CD4-positive, CD25-positive, alpha-beta regulatory T cell (primary cell): ENCODE results near the gene KLHL3. TPM values are rescaled to one million over a fixed set of nuclear protein-coding genes. Genes with fewer than 3 reads are reported as not detected.

Source experiments
- ATAC-seq, 2 donors: fragments of 150-1000 bp; cut with Tn5 transposase; one replicate each; pipeline ENCODE4 v1.10.0; 2021; ENCODE audit warnings: low read depth in 2 of 2, moderate number of reproducible peaks in 2 of 2, moderate library complexity in 1 of 2
- DNase-seq, 3 donors: peaks; one replicate each; pipeline versions ENCODE4 v3.0.0 to v3.0.0-alpha.2; 2012 to 2022; ENCODE audit warnings: mixed read lengths in 1 of 3
- H3K27ac ChIP-seq: one replicate; pipeline ENCODE4 v1.7.0; 2013; ENCODE audit warnings: mild to moderate bottlenecking, low read length; ENCODE audit not compliant: insufficient read depth, poor library complexity, severe bottlenecking
- H3K27me3 ChIP-seq: one replicate; pipeline ENCODE4 v1.7.0; 2013; ENCODE audit warnings: low read length; ENCODE audit not compliant: control insufficient read depth, insufficient read depth
- H3K36me3 ChIP-seq: one replicate; pipeline ENCODE4 v1.7.0; 2013; ENCODE audit warnings: mild to moderate bottlenecking, low read length, moderate library complexity; ENCODE audit not compliant: control insufficient read depth, insufficient read depth
- H3K4me1 ChIP-seq: 2 replicates; pipeline ENCODE4 v1.7.0; 2013; ENCODE audit warnings: mild to moderate bottlenecking, low read length; ENCODE audit not compliant: insufficient read depth, control insufficient read depth, poor library complexity, severe bottlenecking
- H3K4me3 ChIP-seq: one replicate; pipeline ENCODE4 v1.7.0; 2013; ENCODE audit warnings: low read depth, mild to moderate bottlenecking, low read length, moderate library complexity
- H3K9me3 ChIP-seq, 2 experiments: 1 replicate in 1 of 2; 2 replicates in 1 of 2; pipeline ENCODE4 v1.7.0; 2013; ENCODE audit warnings: low read length in 2 of 2, mild to moderate bottlenecking in 1 of 2, moderate library complexity in 1 of 2; ENCODE audit not compliant: control insufficient read depth in 2 of 2
- H3K27ac Mint-ChIP-seq, 3 donors: one replicate each; pipeline ENCODE4 v1.8.0; 2020 to 2022; ENCODE audit warnings: mild to moderate bottlenecking in 3 of 3, mixed read lengths in 3 of 3, moderate library complexity in 2 of 3
- H3K27me3 Mint-ChIP-seq: one replicate; pipeline ENCODE4 v1.8.0; 2022; ENCODE audit warnings: mild to moderate bottlenecking, mixed read lengths
- H3K36me3 Mint-ChIP-seq: one replicate; pipeline ENCODE4 v1.8.0; 2020; ENCODE audit warnings: mixed read lengths
- H3K4me1 Mint-ChIP-seq, 4 donors: one replicate each; pipeline ENCODE4 v1.8.0; 2020 to 2022; ENCODE audit warnings: mixed read lengths in 4 of 4, mild to moderate bottlenecking in 1 of 4
- H3K4me3 Mint-ChIP-seq, 4 donors: one replicate each; pipeline ENCODE4 v1.8.0; 2020 to 2022; ENCODE audit warnings: mild to moderate bottlenecking in 4 of 4, mixed read lengths in 4 of 4, moderate library complexity in 3 of 4
- H3K9me3 Mint-ChIP-seq, 7 donors: one replicate each; pipeline ENCODE4 v1.8.0; 2020 to 2022; ENCODE audit warnings: mixed read lengths in 7 of 7, mild to moderate bottlenecking in 3 of 7, moderate library complexity in 2 of 7
- polyA plus RNA-seq, 4 donors: library from polyadenylated mRNA; unstranded; fragments of 300-500 nt; fragmentation: Illumina TruSeq; gene quantifications; one replicate each; pipeline ENCODE4 v1.2.3, GENCODE V29; 2021
- total RNA-seq: library from RNA; stranded (reverse); gene quantifications from one replicate; pipeline ENCODE4 v1.2.3, GENCODE V29; 2022

KLHL3 gene
- total and polyA plus RNA-seq, 5 donors from 2014 or later: 2.8 to 24.4 (median 5.7) TPM

DNA sequence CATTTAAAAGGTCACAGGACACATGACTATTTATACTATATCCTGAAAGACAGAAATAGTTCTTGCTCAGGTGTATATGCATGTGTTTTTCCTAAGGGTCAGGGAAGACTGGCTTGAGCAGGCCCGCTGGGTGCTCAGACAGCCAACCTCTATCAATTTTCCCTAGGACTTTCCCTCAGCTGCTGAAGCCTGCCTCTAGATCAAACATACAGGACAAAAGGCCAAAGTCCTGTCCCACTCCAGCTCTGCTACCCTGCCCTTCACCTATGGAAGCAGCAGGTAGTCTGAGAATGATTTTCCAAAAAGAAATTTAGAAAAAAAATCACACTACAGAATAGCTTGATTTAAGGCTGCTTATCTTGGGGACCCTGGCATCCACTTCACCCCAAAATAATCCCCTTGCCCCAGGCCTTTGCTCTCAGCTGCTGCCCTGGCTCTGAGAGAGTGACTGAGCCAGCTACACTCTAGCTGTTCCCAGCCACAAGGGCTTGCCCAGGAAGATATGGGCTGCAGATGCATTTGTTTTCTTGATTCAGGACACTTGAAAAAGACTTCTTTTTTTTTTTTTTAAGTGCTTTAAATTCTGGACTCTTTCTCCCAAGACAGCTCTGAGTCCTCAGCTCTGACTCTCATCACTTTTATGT, 42.5 kb downstream of the KLHL3 start:
- H3K27ac Mint-ChIP-seq: peak overlapping the region; percentile 88 to 95 (median 89)

DNA sequence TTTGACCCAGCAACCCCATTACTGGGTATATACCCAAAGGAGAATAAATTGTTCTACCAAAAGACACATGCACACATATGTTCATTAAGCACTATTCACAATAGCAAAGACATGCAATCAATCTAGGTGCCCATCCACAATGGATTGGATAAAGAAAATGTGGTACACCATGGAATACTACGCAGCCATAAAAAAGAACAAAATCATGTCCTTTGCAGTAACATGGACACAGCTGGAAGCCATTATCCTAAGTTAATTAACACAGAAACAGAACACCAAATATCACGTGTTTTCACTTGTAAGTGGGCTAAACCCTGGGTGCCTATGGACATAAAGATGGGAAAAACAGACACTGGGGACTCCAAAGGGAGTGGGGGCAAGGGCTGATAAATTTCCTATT, 46.6 kb downstream of the KLHL3 start:
- Mint-ChIP-seq H3K27ac (no peak overlapping the region), H3K9me3 (peaks cover 0 to 2% (median 0%) of the 10 kb centered on the region in 7 donors), H3K4me3 (no peak overlapping the region), H3K27me3 (no peaks in the 10 kb centered on the region), H3K36me3 (peaks cover 60% of the 10 kb centered on the region), H3K4me1 (peaks cover 9 to 24% (median 14%) of the 10 kb centered on the region in 4 donors)
- Histone ChIP-seq H3K4me3 (no peak overlapping the region), H3K27me3 (no peaks in the 10 kb centered on the region), H3K4me1 (peaks cover 6% of the 10 kb centered on the region), H3K36me3 (peaks cover 35% of the 10 kb centered on the region), H3K27ac (no peak overlapping the region), H3K9me3 (no peaks in the 10 kb centered on the region)
- no peak for DNase-seq
- ATAC-seq: no peak

More for the DNA sequence above, 42.5 kb downstream of the KLHL3 start:
- no peak for DNase-seq
- Histone ChIP-seq H3K36me3 (peaks cover 22% of the 10 kb centered on the region), H3K9me3 (no peaks in the 10 kb centered on the region), H3K27ac (no peak overlapping the region), H3K27me3 (no peaks in the 10 kb centered on the region), H3K4me3 (no peak overlapping the region), H3K4me1 (peaks cover 38% of the 10 kb centered on the region)
- peaks cover 0 to 2% (median 0%) of the 10 kb centered on the region in 7 donors for H3K9me3 Mint-ChIP-seq
- H3K4me1 Mint-ChIP-seq: peaks cover 28 to 57% (median 46%) of the 10 kb centered on the region in 4 donors
- no peaks in the 10 kb centered on the region for H3K27me3 Mint-ChIP-seq
- ATAC-seq: no peak
- H3K36me3 Mint-ChIP-seq: peaks cover 70% of the 10 kb centered on the region
- no peak overlapping the region for H3K4me3 Mint-ChIP-seq

DNA sequence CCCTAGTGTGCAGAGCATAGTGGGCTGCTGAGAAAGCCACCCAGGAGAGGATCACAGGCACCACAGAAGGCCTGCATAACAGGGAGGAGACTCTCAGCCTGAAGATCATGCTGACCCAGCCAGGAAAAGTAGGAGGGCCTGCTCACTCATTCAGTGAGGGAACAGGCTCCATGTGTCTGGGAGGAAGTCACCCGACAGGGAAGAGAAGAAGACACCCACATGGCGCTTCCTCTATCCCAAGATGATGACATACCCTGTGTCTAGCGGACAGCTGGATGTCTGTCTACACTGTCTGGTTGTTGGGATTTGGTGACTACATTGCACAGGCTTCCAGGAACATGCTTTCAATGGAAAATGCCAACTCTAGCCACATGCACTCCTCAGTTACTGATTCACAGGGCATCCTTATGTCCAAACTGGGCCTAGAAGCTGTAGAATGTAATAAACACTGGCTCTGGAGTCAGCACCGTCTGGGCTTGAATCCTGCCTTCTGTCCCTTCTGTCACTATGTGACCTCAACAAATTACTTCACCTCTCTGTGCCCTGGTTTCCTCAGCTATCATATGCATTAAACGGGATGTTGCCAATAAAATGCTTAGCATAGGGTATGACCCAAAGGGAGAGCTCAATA, 47.6 kb downstream of the KLHL3 start:
- Mint-ChIP-seq H3K27ac (peak overlapping the region in 1 of 3 donors; percentile 1), H3K4me3 (no peak overlapping the region), H3K9me3 (peaks cover 0 to 2% (median 0%) of the 10 kb centered on the region in 7 donors), H3K36me3 (peaks cover 58% of the 10 kb centered on the region), H3K27me3 (no peaks in the 10 kb centered on the region), H3K4me1 (peaks cover 7 to 14% (median 10%) of the 10 kb centered on the region in 4 donors)
- H3K36me3 ChIP-seq: peaks cover 38% of the 10 kb centered on the region
- no peaks in the 10 kb centered on the region for H3K27me3 ChIP-seq
- H3K4me1 ChIP-seq: no peaks in the 10 kb centered on the region
- DNase-seq: no peak
- ATAC-seq: no peak
- H3K27ac ChIP-seq: no peak overlapping the region
- no peak overlapping the region for H3K4me3 ChIP-seq
- H3K9me3 ChIP-seq: no peaks in the 10 kb centered on the region

GRCh38 chr5:137684761-137685160, 51.1 kb downstream of the KLHL3 start:
- Histone ChIP-seq H3K36me3 (peaks cover 23% of the 10 kb centered on the region), H3K4me1 (no peaks in the 10 kb centered on the region), H3K9me3 (no peaks in the 10 kb centered on the region), H3K27ac (no peak overlapping the region), H3K4me3 (no peak overlapping the region), H3K27me3 (no peaks in the 10 kb centered on the region)
- peaks cover 0 to 2% (median 0%) of the 10 kb centered on the region in 7 donors for H3K9me3 Mint-ChIP-seq
- ATAC-seq (no peak), DNase-seq (no peak)
- H3K27me3 Mint-ChIP-seq: peaks cover 4% of the 10 kb centered on the region
- peaks cover 52% of the 10 kb centered on the region for H3K36me3 Mint-ChIP-seq
- H3K4me1 Mint-ChIP-seq: peaks cover 0 to 8% (median 4%) of the 10 kb centered on the region in 4 donors
- peak overlapping the region in 1 of 3 donors; percentile 65 for H3K27ac Mint-ChIP-seq
- no peak overlapping the region for H3K4me3 Mint-ChIP-seq

GRCh38 chr5:137681191-137681590, 54.7 kb downstream of the KLHL3 start:
- H3K36me3 ChIP-seq: peaks cover 17% of the 10 kb centered on the region
- no peak overlapping the region for H3K27ac ChIP-seq
- Mint-ChIP-seq H3K4me1 (peaks cover 0 to 13% (median 3%) of the 10 kb centered on the region in 4 donors), H3K4me3 (no peak overlapping the region), H3K9me3 (no peaks in the 10 kb centered on the region), H3K36me3 (peaks cover 54% of the 10 kb centered on the region), H3K27me3 (peaks cover 4% of the 10 kb centered on the region), H3K27ac (no peak overlapping the region)
- no peaks in the 10 kb centered on the region for H3K27me3 ChIP-seq
- H3K9me3 ChIP-seq: no peaks in the 10 kb centered on the region
- no peak for DNase-seq
- ATAC-seq: no peak
- H3K4me1 ChIP-seq: no peaks in the 10 kb centered on the region
- no peak overlapping the region for H3K4me3 ChIP-seq

DNA sequence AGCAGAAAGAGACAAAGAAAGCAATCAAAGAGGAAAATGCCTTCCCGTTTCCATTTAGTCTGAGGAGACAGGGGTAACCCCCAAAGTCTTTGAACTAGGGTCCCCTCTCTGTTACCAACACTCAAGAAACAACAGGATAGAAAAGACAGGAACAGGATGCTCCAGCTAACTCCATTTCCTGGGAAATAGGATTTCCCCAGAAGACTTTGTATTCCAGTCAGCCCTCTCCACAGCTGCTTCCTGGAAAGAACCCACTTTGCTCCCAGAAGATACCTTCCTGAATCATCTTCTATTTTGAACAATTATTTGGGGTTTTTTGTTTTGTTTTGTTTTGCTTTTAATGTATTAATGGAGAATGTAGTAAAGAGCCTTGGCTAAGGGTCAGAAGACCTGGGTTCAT, 56.0 kb downstream of the KLHL3 start:
- no peaks in the 10 kb centered on the region for H3K4me1 ChIP-seq
- H3K9me3 Mint-ChIP-seq: no peaks in the 10 kb centered on the region
- peaks cover 0 to 13% (median 3%) of the 10 kb centered on the region in 4 donors for H3K4me1 Mint-ChIP-seq
- no peak overlapping the region for H3K27ac Mint-ChIP-seq
- peaks cover 4% of the 10 kb centered on the region for H3K27me3 Mint-ChIP-seq
- peaks cover 56% of the 10 kb centered on the region for H3K36me3 Mint-ChIP-seq
- no peaks in the 10 kb centered on the region for H3K9me3 ChIP-seq
- H3K27me3 ChIP-seq: no peaks in the 10 kb centered on the region
- no peak overlapping the region for H3K27ac ChIP-seq
- no peak overlapping the region for H3K4me3 ChIP-seq
- H3K36me3 ChIP-seq: peaks cover 14% of the 10 kb centered on the region
- no peak for ATAC-seq
- H3K4me3 Mint-ChIP-seq: no peak overlapping the region
- DNase-seq: no peak

GRCh38 chr5:137679195-137679594, 56.7 kb downstream of the KLHL3 start:
- DNase-seq (no peak), ATAC-seq (no peak)
- no peak overlapping the region for H3K4me3 Mint-ChIP-seq
- Histone ChIP-seq H3K4me1 (no peaks in the 10 kb centered on the region), H3K27me3 (no peaks in the 10 kb centered on the region), H3K27ac (no peak overlapping the region), H3K9me3 (no peaks in the 10 kb centered on the region), H3K4me3 (no peak overlapping the region), H3K36me3 (peaks cover 9% of the 10 kb centered on the region)
- peaks cover 0 to 13% (median 3%) of the 10 kb centered on the region in 4 donors for H3K4me1 Mint-ChIP-seq
- H3K27me3 Mint-ChIP-seq: peaks cover 4% of the 10 kb centered on the region
- peaks cover 51% of the 10 kb centered on the region for H3K36me3 Mint-ChIP-seq
- H3K9me3 Mint-ChIP-seq: no peaks in the 10 kb centered on the region
- H3K27ac Mint-ChIP-seq: no peak overlapping the region
